ENCODE results near the gene POLD2. TPM values are rescaled to one million over a fixed set of nuclear protein-coding genes. Genes with fewer than 3 reads are reported as not detected.

Gene POLD2
- total and polyA plus RNA-seq, 7 donors, result 57.3 to 127 (median 87.1) TPM

DNA sequence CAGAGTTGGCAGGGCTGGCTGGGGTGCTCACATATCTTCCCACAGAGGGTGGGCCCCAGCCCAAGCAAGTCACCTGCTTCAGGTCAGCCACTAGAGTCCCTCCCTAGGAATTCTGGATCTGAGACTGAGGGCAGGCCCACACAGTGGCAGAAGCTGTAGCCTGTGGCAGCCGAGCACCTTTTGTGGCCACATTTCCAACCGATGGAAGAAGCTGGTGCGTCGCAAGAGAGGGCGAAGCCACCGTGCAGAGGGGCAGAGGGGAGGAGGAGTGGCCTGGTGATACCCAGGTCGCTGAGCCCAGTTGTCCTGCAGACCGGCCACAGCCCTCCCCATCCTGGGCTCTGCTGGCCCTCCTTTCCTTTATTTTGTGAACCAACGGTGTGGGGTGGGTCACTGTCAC lies 46.3 kb downstream of the POLD2 start:
- no peaks in the 10 kb centered on the region for H3K27me3 ChIP-seq (ENCODE audit: insufficient read depth in 3 of 3, low read length in 2 of 3)
- WGBS, 3 donors, result 79 to 90% (median 82%) methylated on average over 9 of the region's 9 CpGs
- H3K4me1 ChIP-seq, result peaks cover 63% of the 10 kb centered on the region
- intact Hi-C loops (cut with DNase I), result no loop called here
- no peaks in the 10 kb centered on the region for H3K9me3 ChIP-seq
- ATAC-seq (no peak), DNase-seq (peak; percentile 3 to 29)
- no peak overlapping the region for H3K4me3 ChIP-seq
- TF ChIP-seq, protein P1, sequence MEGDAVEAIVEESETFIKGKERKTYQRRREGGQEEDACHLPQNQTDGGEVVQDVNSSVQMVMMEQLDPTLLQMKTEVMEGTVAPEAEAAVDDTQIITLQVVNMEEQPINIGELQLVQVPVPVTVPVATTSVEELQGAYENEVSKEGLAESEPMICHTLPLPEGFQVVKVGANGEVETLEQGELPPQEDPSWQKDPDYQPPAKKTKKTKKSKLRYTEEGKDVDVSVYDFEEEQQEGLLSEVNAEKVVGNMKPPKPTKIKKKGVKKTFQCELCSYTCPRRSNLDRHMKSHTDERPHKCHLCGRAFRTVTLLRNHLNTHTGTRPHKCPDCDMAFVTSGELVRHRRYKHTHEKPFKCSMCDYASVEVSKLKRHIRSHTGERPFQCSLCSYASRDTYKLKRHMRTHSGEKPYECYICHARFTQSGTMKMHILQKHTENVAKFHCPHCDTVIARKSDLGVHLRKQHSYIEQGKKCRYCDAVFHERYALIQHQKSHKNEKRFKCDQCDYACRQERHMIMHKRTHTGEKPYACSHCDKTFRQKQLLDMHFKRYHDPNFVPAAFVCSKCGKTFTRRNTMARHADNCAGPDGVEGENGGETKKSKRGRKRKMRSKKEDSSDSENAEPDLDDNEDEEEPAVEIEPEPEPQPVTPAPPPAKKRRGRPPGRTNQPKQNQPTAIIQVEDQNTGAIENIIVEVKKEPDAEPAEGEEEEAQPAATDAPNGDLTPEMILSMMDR (IDR thresholded peaks at IDR 0.05), result no peak
- H3K36me3 ChIP-seq (ENCODE audit: insufficient read depth in 1 of 2, low read depth in 1 of 2), result peaks cover 2 to 76% of the 10 kb centered on the region in 2 donors
- H3K27ac ChIP-seq, result peak overlapping the region; percentile 23

GRCh38 chr7:44076101-44076895 lies 47.0 kb downstream of the POLD2 start:
- ATAC-seq, result no peak
- peaks cover 2 to 76% of the 10 kb centered on the region in 2 donors for H3K36me3 ChIP-seq (ENCODE audit: insufficient read depth in 1 of 2, low read depth in 1 of 2)
- H3K4me3 ChIP-seq, result no peak overlapping the region
- 89 to 97% (median 93%) methylated on average over 20 of the region's 20 CpGs for WGBS, 3 donors
- intact Hi-C loops (cut with DNase I), result no loop called here
- peak overlapping the region; percentile 36 for H3K27ac ChIP-seq
- no peaks in the 10 kb centered on the region for H3K27me3 ChIP-seq (ENCODE audit: insufficient read depth in 3 of 3, low read length in 2 of 3)
- peaks cover 68% of the 10 kb centered on the region for H3K4me1 ChIP-seq
- TF ChIP-seq, protein P1 (IDR thresholded peaks at IDR 0.05), result no peak
- no peaks in the 10 kb centered on the region for H3K9me3 ChIP-seq
- DNase-seq, result no peak

- WGBS, 3 donors, result 90 to 91% (median 90%) methylated on average over 17 of the region's 17 CpGs
- Histone ChIP-seq H3K4me1 (peaks cover 68% of the 10 kb centered on the region), H3K4me3 (no peak overlapping the region), H3K9me3 (no peaks in the 10 kb centered on the region), H3K36me3 (ENCODE audit: insufficient read depth in 1 of 2, low read depth in 1 of 2) (peaks cover 2 to 75% of the 10 kb centered on the region in 2 donors), H3K27me3 (ENCODE audit: insufficient read depth in 3 of 3, low read length in 2 of 3) (no peaks in the 10 kb centered on the region), H3K27ac (peak overlapping the region; percentile 36)
- TF ChIP-seq, protein P1 (IDR thresholded peaks at IDR 0.05), result no peak
- DNase-seq (no peak), ATAC-seq (no peak)
- intact Hi-C loops (cut with DNase I), result no loop called here
Measured at GRCh38 chr7:44075296-44076075, 47.9 kb downstream of the POLD2 start.

DNA sequence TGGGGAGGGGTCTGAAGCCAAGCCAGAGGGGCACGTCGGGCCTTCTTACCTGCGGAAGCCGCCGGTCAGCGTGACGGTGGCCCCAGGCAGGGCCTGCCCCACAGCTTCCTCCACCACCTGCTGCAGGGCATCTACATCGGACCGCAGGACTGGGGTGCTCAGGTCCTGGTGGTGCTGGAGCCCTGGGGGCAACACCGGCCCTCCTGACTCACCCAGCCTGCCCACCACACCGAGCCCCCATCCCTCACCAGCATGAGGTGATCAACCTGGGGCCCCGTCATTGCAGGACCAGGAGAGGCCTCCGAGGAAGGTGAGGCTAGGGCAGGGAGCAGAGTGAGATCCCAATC lies 49.0 kb downstream of the POLD2 start:
- no peaks in the 10 kb centered on the region for H3K9me3 ChIP-seq
- TF ChIP-seq, protein P1 (IDR thresholded peaks at IDR 0.05), result no peak
- ATAC-seq, result no peak
- peaks cover 2 to 63% of the 10 kb centered on the region in 2 donors for H3K36me3 ChIP-seq (ENCODE audit: insufficient read depth in 1 of 2, low read depth in 1 of 2)
- peaks cover 62% of the 10 kb centered on the region for H3K4me1 ChIP-seq
- WGBS, 3 donors, result 81 to 91% (median 87%) methylated on average over 13 of the region's 13 CpGs
- no peak overlapping the region for H3K4me3 ChIP-seq
- H3K27me3 ChIP-seq (ENCODE audit: insufficient read depth in 3 of 3, low read length in 2 of 3), result no peaks in the 10 kb centered on the region
- DNase-seq, result peak in 1 of 2 donors; percentile 8
- intact Hi-C loops (cut with DNase I), result no loop called here
- H3K27ac ChIP-seq, result peak overlapping the region; percentile 79

Data from psoas muscle (tissue), 8 donors.